ENCODE results near the gene CLCN4. TPM values are rescaled to one million over a fixed set of nuclear protein-coding genes. Genes with fewer than 3 reads are reported as not detected.

The CLCN4 gene
- total RNA-seq, 2 experiments from 2014 or later = not detected

DNA sequence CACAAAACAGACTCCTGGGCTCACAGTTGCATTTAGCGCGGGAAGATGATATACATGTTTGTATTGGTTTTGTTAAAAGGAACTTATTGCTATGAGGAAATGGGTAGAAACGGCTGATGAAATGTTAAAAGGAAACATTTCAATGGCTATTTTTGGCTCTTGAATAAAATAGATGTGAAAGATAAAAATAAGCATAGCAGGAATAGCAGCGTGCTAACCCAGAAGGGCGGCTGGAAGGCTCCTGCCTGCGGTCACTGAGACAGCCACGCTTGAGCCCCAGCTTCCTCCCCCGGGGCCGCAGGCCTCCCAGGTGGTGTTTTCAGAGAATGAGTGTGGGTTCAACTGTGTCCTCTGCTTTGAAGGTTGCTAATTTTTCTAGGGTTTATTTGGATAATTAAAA, 35.0 kb upstream of the CLCN4 start:
- no peak overlapping the region for H3K4me3 ChIP-seq (ENCODE audit: low read length)
- H3K36me3 ChIP-seq (ENCODE audit: insufficient read depth, low read length) = peaks cover 46% of the 10 kb centered on the region
- ChIA-PET POLR2A (no interaction called here), CTCF (no interaction called here)
- H3K4me1 ChIP-seq (ENCODE audit: insufficient read depth, low read length) = peaks cover 10% of the 10 kb centered on the region
- TF ChIP-seq, protein P1, sequence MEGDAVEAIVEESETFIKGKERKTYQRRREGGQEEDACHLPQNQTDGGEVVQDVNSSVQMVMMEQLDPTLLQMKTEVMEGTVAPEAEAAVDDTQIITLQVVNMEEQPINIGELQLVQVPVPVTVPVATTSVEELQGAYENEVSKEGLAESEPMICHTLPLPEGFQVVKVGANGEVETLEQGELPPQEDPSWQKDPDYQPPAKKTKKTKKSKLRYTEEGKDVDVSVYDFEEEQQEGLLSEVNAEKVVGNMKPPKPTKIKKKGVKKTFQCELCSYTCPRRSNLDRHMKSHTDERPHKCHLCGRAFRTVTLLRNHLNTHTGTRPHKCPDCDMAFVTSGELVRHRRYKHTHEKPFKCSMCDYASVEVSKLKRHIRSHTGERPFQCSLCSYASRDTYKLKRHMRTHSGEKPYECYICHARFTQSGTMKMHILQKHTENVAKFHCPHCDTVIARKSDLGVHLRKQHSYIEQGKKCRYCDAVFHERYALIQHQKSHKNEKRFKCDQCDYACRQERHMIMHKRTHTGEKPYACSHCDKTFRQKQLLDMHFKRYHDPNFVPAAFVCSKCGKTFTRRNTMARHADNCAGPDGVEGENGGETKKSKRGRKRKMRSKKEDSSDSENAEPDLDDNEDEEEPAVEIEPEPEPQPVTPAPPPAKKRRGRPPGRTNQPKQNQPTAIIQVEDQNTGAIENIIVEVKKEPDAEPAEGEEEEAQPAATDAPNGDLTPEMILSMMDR (IDR thresholded peaks at IDR 0.05) = no peak
- no peaks in the 10 kb centered on the region for H3K27me3 ChIP-seq (ENCODE audit: control insufficient read depth in 1 of 2, insufficient read depth in 2 of 2, low read length in 2 of 2)
- H3K27ac ChIP-seq (ENCODE audit: low read depth in 1 of 2, low read length in 2 of 2) = no peak overlapping the region
- DNase-seq (no peak), ATAC-seq (ENCODE audit: poor library complexity) (no peak)
- H3K9me3 ChIP-seq (ENCODE audit: control insufficient read depth in 1 of 2, insufficient read depth in 1 of 2, low read length in 2 of 2) = no peaks in the 10 kb centered on the region
- Mint-ChIP-seq H3K4me1 (ENCODE audit: low read depth) (peaks cover 5% of the 10 kb centered on the region), H3K4me3 (no peak overlapping the region), H3K9me3 (no peaks in the 10 kb centered on the region), H3K36me3 (ENCODE audit: low read depth) (peaks cover 38% of the 10 kb centered on the region), H3K27me3 (no peaks in the 10 kb centered on the region), H3K27ac (no peak overlapping the region)
- intact Hi-C loops (cut with DNase I, micrococcal nuclease) = loop anchor here in 1 of 2 experiments (5.0 to 10.0 kb wide), 2 partner anchors 991 to 1307 kb away; partner anchors contain the start of gene HCCS

DNA sequence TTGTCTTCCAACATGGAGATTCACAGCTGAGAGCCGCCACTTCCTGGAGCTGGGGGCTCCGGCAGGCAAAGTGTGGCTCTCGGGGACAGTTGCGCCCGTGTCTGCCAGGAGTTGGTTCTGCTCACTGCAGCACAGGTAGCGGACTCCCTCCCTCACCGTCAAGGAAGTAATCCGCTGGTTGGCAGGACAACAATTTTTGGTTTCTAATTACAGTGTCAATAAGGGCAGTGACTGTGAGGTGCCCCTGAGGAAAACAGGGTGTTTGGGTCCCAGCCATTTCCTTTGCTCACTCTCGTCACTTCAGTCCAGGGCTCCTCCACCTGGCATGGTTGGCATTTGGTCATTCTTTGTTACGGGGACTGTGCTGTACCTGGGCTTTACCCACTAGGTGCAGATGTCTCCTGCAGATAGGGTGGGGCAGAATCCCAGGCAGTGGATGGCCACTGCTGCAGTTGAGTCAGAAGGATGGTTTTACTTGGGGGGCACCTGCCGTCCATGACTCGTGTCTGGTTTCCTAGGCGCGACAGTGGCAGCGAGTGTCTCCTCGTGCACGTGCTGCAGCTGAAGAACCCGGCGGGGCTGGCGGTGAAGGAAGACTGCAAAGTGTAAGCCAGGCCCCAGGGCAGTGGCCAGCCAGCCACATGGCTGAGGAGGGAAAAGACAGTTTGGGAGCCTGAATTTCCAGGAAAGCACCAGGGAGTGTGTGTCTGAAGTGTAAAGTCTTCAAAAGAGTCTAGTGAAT, 32.1 kb upstream of the CLCN4 start:
- Mint-ChIP-seq H3K4me1 (ENCODE audit: low read depth) (no peaks in the 10 kb centered on the region), H3K27ac (no peak overlapping the region)

DNA sequence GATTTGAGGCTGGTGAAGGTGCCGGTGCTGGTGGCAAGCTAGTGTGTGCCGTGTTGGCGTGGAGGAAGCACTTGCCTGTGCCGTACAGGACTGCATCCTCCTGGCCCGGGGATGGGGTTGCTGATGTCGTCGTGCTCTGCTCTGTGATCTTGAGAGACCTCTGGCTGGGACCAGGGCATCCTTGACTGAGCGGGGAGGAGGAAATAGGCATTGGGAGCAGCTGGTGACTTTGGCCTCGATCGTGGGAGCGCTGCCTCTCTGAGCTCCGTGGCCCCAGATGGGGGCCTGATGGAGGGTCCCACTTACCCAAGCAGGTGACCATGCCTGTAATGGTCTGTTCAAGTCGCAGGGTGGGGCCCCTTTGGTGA, 31.5 kb upstream of the CLCN4 start:
- POLR2A ChIA-PET = no interaction called here
- Histone ChIP-seq H3K4me1 (ENCODE audit: insufficient read depth, low read length) (no peaks in the 10 kb centered on the region), H3K36me3 (ENCODE audit: insufficient read depth, low read length) (peaks cover 42% of the 10 kb centered on the region), H3K4me3 (ENCODE audit: low read length) (no peak overlapping the region), H3K9me3 (ENCODE audit: control insufficient read depth in 1 of 2, insufficient read depth in 1 of 2, low read length in 2 of 2) (no peaks in the 10 kb centered on the region), H3K27me3 (ENCODE audit: control insufficient read depth in 1 of 2, insufficient read depth in 2 of 2, low read length in 2 of 2) (no peaks in the 10 kb centered on the region), H3K27ac (ENCODE audit: low read depth in 1 of 2, low read length in 2 of 2) (no peak overlapping the region)
- TF ChIP-seq, protein P1 (IDR thresholded peaks at IDR 0.05) = no peak
- no peak overlapping the region for H3K4me3 Mint-ChIP-seq
- H3K27ac Mint-ChIP-seq = no peak overlapping the region
- H3K27me3 Mint-ChIP-seq = no peaks in the 10 kb centered on the region
- ATAC-seq (ENCODE audit: poor library complexity) = no peak
- H3K9me3 Mint-ChIP-seq = no peaks in the 10 kb centered on the region
- intact Hi-C loops (cut with DNase I, micrococcal nuclease) = loop anchor here in 1 of 2 experiments (10.0 kb wide), 1 partner anchor 1310 kb away; no protein-coding TSS in a partner anchor
- H3K36me3 Mint-ChIP-seq (ENCODE audit: low read depth) = peaks cover 31% of the 10 kb centered on the region
- DNase-seq = no peak
- H3K4me1 Mint-ChIP-seq (ENCODE audit: low read depth) = no peaks in the 10 kb centered on the region
- CTCF ChIA-PET = no interaction called here

More for the DNA sequence above, 32.1 kb upstream of the CLCN4 start:
- no peaks in the 10 kb centered on the region for H3K9me3 Mint-ChIP-seq
- intact Hi-C loops (cut with DNase I, micrococcal nuclease) = loop anchor here in 1 of 2 experiments (5.0 to 10.0 kb wide), 2 partner anchors 988 to 1310 kb away; partner anchors contain the start of gene HCCS
- no peaks in the 10 kb centered on the region for H3K27me3 ChIP-seq (ENCODE audit: control insufficient read depth in 1 of 2, insufficient read depth in 2 of 2, low read length in 2 of 2)
- peaks cover 3% of the 10 kb centered on the region for H3K4me1 ChIP-seq (ENCODE audit: insufficient read depth, low read length)
- H3K36me3 Mint-ChIP-seq (ENCODE audit: low read depth) = peaks cover 30% of the 10 kb centered on the region
- POLR2A ChIA-PET = no interaction called here
- H3K4me3 Mint-ChIP-seq = no peak overlapping the region
- H3K27ac ChIP-seq (ENCODE audit: low read depth in 1 of 2, low read length in 2 of 2) = no peak overlapping the region
- DNase-seq = no peak
- no peaks in the 10 kb centered on the region for H3K27me3 Mint-ChIP-seq
- ATAC-seq (ENCODE audit: poor library complexity) = no peak
- no peaks in the 10 kb centered on the region for H3K9me3 ChIP-seq (ENCODE audit: control insufficient read depth in 1 of 2, insufficient read depth in 1 of 2, low read length in 2 of 2)
- TF ChIP-seq, protein P1 (IDR thresholded peaks at IDR 0.05) = no peak
- H3K36me3 ChIP-seq (ENCODE audit: insufficient read depth, low read length) = peaks cover 36% of the 10 kb centered on the region
- H3K4me3 ChIP-seq (ENCODE audit: low read length) = no peak overlapping the region
- CTCF ChIA-PET = no interaction called here

All from CD4-positive, alpha-beta T cell (primary cell).